Activated T-helper 17 cell treated with anti-CD3 and anti-CD28 coated beads, Interleukin-2, amount 50 U/mL, for 72 hours (primary cell): ENCODE results near the gene BNC1. TPM values are rescaled to one million over a fixed set of nuclear protein-coding genes. Genes with fewer than 3 reads are reported as not detected.
A peak's percentile ranks its signal among the peaks of the same experiment; 100 is the strongest.
"Not testable (repeated sequence)": the region's sequence is repeated elsewhere in the genome, so short reads cannot be mapped to it uniquely, and the experiment has no call there.

Source experiments
- ATAC-seq: fragments of 150-1000 bp; cut with Tn5 transposase; replicated peaks from 2 replicates; pipeline ENCODE4 v1.10.0; 2021; ENCODE audit warnings: mild to moderate bottlenecking, moderate library complexity
- H3K27ac Mint-ChIP-seq: one replicate; pipeline ENCODE4 v1.8.0; 2022; ENCODE audit warnings: mixed read lengths
- H3K27me3 Mint-ChIP-seq: one replicate; pipeline ENCODE4 v1.8.0; 2022; ENCODE audit warnings: mixed read lengths
- H3K36me3 Mint-ChIP-seq: one replicate; pipeline ENCODE4 v1.8.0; 2022; ENCODE audit warnings: low read depth, mild to moderate bottlenecking, mixed read lengths
- H3K4me1 Mint-ChIP-seq: one replicate; pipeline ENCODE4 v1.8.0; 2022; ENCODE audit warnings: mixed read lengths
- H3K4me3 Mint-ChIP-seq: one replicate; pipeline ENCODE4 v1.8.0; 2022; ENCODE audit warnings: mild to moderate bottlenecking, mixed read lengths
- H3K9me3 Mint-ChIP-seq: one replicate; pipeline ENCODE4 v1.8.0; 2022; ENCODE audit warnings: mixed read lengths
- total RNA-seq, 2 donors: library from RNA; stranded (reverse); gene quantifications; one replicate each; pipeline ENCODE4 v1.2.3, GENCODE V29; 2022

BNC1 gene
- total RNA-seq, 2 donors from 2014 or later, result not detected

DNA sequence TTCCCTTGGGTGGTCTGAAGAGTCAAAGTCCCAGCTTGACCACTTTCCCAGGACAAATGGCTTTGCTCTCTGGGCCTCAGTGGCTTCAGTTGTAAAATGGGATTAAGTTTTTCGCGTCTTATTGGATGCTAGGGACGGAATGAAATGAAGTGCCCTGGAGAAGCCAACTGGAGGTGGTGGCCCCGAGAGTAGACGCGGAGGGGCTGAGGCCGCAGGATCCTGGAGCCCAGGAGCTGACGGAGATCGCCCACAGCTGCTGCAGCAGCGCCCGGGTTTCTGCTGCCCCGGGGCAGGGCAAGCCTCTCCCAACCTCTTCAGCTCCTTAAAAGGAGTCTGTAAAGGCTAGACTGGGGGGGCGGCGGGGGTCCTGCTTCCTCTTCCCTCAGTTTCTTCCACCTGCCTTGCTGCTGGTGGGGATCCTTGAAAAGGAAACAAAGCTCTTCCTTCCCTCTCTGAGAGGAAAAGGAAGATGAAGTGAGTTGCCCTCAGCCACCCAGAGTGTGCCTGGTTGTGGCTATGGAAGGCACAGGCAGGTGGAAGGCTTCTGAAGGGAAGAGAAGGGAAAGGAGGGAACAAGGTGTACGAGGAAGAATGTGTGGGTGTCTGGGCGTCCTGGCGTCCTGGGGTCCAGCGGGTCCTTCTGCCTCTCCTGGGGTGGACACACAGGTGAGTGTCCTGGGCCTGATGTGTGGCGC is 967 bp upstream of the BNC1 start:
- ATAC-seq, result no peak
- Mint-ChIP-seq H3K4me3 (peak overlapping the region; percentile 11), H3K36me3 (peaks cover 4% of the 10 kb centered on the region), H3K9me3 (no peaks in the 10 kb centered on the region), H3K4me1 (no peaks in the 10 kb centered on the region), H3K27me3 (peaks cover 52% of the 10 kb centered on the region), H3K27ac (no peak overlapping the region)

DNA sequence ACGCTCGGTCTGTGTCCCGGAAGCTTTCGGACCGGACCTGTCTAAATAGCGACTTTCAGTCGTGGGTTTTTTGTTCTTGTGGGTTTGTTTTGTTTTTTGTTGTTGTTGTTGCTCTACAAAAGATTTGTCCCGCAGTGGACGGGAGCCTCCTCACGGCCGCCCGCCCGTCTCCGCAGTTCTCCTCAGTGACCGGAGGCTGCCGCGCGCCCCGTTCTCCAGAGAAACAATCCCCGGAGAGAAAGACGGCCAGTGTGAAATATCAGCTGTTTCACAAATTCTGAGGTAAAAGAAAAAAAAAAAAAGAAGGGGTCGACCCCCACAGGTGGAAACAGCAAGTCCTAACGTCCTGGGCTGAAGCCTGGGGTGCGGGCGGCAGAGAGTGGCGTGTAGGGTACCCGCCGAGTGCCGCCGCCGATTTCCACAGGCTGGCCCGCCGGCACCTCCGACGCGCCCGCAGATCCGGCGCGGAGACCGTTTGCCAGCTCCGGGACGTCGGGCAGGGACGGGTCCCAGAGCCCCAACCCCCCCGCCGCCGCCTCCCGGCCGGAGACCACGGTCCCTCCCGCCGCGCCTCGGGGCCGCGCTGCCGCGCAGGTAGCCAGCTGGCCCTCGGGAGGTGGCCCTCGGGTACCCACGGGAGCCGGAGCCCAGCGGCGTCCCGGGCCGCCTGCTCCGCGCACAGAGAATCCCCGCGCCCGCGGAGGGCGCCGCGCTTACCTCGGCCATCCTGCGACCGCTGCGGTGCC is 478 bp downstream of the BNC1 start:
- Mint-ChIP-seq H3K36me3 (peaks cover 4% of the 10 kb centered on the region), H3K4me3 (peak overlapping the region; percentile 46), H3K4me1 (no peaks in the 10 kb centered on the region), H3K27ac (no peak overlapping the region), H3K9me3 (no peaks in the 10 kb centered on the region), H3K27me3 (peaks cover 63% of the 10 kb centered on the region)
- ATAC-seq, result no peak

- no peaks in the 10 kb centered on the region for H3K9me3 Mint-ChIP-seq
- peaks cover 4% of the 10 kb centered on the region for H3K36me3 Mint-ChIP-seq
- H3K4me1 Mint-ChIP-seq, result no peaks in the 10 kb centered on the region
- no peak overlapping the region for H3K27ac Mint-ChIP-seq
- H3K4me3 Mint-ChIP-seq, result peak overlapping the region; percentile 46
- no peak for ATAC-seq
- peaks cover 62% of the 10 kb centered on the region for H3K27me3 Mint-ChIP-seq
These were observed 1.2 kb downstream of the BNC1 start for GRCh38 chr15:83283138-83283812.

- Mint-ChIP-seq H3K9me3 (no peaks in the 10 kb centered on the region), H3K27me3 (peaks cover 60% of the 10 kb centered on the region), H3K27ac (no peak overlapping the region), H3K4me1 (no peaks in the 10 kb centered on the region), H3K36me3 (peaks cover 4% of the 10 kb centered on the region), H3K4me3 (peak overlapping the region; percentile 33)
- no peak for ATAC-seq
These were observed 1.7 kb downstream of the BNC1 start for GRCh38 chr15:83282776-83283137.

DNA sequence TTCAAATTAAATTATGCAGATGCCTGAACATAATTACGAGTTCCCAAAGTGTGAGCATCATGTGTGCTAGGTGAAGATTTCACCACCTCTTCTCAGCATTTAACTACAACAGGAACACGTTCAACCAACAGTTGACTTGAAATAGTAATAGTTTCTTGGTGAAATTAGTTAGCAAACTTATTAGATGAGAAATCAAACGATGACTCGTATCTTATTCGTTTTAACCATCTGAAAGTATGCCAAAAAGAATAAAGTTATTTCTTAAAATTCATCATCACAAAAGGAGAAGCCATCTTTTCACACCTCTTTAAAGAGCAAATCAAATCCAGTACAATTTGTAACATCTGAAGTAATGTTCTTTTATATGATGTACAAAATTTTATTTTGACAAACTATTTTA is 2.3 kb downstream of the BNC1 start:
- no peaks in the 10 kb centered on the region for H3K9me3 Mint-ChIP-seq
- no peak for ATAC-seq
- H3K27ac Mint-ChIP-seq, result no peak overlapping the region
- peaks cover 57% of the 10 kb centered on the region for H3K27me3 Mint-ChIP-seq
- H3K4me1 Mint-ChIP-seq, result no peaks in the 10 kb centered on the region
- no peak overlapping the region for H3K4me3 Mint-ChIP-seq
- H3K36me3 Mint-ChIP-seq, result peaks cover 4% of the 10 kb centered on the region

GRCh38 chr15:83278191-83278590 is 6.3 kb downstream of the BNC1 start:
- H3K27ac Mint-ChIP-seq, result no peak overlapping the region
- H3K4me3 Mint-ChIP-seq, result no peak overlapping the region
- no peaks in the 10 kb centered on the region for H3K9me3 Mint-ChIP-seq
- H3K27me3 Mint-ChIP-seq, result peaks cover 63% of the 10 kb centered on the region
- no peaks in the 10 kb centered on the region for H3K4me1 Mint-ChIP-seq
- ATAC-seq, result no peak
- peaks cover 4% of the 10 kb centered on the region for H3K36me3 Mint-ChIP-seq

GRCh38 chr15:83276661-83277060 is 7.8 kb downstream of the BNC1 start:
- Mint-ChIP-seq H3K27me3 (peaks cover 51% of the 10 kb centered on the region), H3K4me3 (no peak overlapping the region), H3K27ac (no peak overlapping the region), H3K4me1 (no peaks in the 10 kb centered on the region), H3K9me3 (no peaks in the 10 kb centered on the region), H3K36me3 (no peaks in the 10 kb centered on the region)
- ATAC-seq, result no peak

GRCh38 chr15:83275412-83275811 is 9.1 kb downstream of the BNC1 start:
- Mint-ChIP-seq H3K27ac (no peak overlapping the region), H3K27me3 (peaks cover 44% of the 10 kb centered on the region), H3K4me1 (no peaks in the 10 kb centered on the region), H3K9me3 (no peaks in the 10 kb centered on the region), H3K4me3 (no peak overlapping the region), H3K36me3 (no peaks in the 10 kb centered on the region)
- no peak for ATAC-seq

DNA sequence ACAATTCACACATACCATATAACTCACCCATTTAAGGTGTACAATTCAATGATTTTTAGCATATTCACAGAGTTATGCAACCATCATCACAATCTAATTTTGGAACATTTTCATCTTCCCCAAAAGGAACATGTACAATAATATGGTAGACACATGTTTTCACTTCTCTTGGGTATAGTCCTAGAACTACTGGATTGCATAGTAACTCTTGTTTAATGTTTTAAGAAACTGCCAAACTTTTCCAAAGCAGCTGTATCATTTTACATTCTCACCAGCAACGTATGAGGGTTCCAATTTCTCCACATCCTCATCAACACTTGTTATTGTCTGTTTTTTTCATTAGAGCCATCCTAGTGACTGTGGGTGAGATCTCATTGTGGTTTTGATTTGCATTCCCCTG is 14.3 kb downstream of the BNC1 start:
- H3K27me3 Mint-ChIP-seq, result peaks cover 26% of the 10 kb centered on the region
- H3K4me3 Mint-ChIP-seq, result no peak overlapping the region
- ATAC-seq, result no peak
- H3K36me3 Mint-ChIP-seq, result no peaks in the 10 kb centered on the region
- H3K9me3 Mint-ChIP-seq, result peaks cover 3% of the 10 kb centered on the region
- H3K4me1 Mint-ChIP-seq, result no peaks in the 10 kb centered on the region
- no peak overlapping the region for H3K27ac Mint-ChIP-seq

GRCh38 chr15:83268147-83268546 is 16.3 kb downstream of the BNC1 start:
- Mint-ChIP-seq H3K9me3 (peaks cover 3% of the 10 kb centered on the region), H3K27ac (no peak overlapping the region), H3K4me3 (no peak overlapping the region), H3K4me1 (no peaks in the 10 kb centered on the region), H3K27me3 (peaks cover 25% of the 10 kb centered on the region), H3K36me3 (no peaks in the 10 kb centered on the region)
- no peak for ATAC-seq

DNA sequence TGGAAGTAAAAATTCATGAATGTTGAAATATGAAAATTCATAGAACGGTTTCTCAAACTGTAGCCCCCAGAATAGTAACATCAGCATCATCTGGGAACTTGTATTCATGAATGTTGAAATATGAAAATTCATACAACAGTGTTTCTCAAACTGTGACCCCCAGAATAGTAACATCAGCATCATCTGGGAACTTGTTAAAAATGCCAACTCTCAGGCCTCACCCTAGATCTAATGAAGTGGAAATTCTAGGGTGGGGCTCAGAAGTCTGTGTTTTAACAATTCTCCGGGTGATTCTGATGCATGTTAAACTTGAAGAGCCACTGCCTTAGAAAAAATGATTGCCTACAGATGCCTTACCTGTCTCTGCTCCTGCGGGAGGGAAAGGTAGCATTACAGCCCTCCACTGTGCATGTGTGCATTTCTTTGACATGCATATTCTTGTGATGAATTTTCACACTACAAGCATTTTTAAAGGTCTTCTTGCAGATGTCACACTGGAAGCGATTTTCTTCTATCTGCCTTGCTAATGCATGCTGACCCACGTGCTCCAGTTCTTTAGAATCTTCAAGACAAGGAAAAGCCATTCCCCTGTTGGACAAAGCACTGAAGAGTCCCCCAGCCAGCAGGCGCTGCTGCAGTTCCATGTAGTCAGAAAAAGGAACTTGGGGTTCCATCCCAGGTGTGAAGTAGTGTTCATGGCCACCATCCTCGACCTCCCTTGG is 21.7 kb downstream of the BNC1 start:
- Mint-ChIP-seq H3K4me1 (no peaks in the 10 kb centered on the region), H3K27ac (no peak overlapping the region), H3K9me3 (peaks cover 3% of the 10 kb centered on the region), H3K36me3 (no peaks in the 10 kb centered on the region), H3K4me3 (no peak overlapping the region), H3K27me3 (peaks cover 27% of the 10 kb centered on the region)
- no peak for ATAC-seq

DNA sequence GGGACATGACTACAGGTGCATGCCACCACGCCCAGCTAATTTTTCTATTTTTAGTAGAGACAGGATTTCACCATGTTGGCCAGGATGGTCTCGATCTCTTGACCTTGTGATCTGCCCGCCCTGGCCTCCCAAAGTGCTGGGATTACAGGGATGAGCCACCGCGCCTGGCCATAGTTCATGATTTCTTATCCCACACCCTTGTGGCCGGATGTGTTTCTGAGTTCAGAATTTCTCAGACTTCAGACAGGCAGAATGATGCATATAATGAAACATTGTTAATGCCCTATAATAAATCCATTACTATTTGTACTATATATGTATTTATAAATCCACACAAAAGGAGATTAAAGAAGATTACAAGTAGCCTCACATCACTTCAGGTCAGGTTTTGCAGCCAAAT is 22.3 kb downstream of the BNC1 start:
- H3K4me1 Mint-ChIP-seq, result not testable (repeated sequence)

GRCh38 chr15:83250781-83251180 is 33.7 kb downstream of the BNC1 start:
- H3K4me3 Mint-ChIP-seq, result no peak overlapping the region
- ATAC-seq, result no peak
- H3K27me3 Mint-ChIP-seq, result peaks cover 27% of the 10 kb centered on the region
- H3K27ac Mint-ChIP-seq, result no peak overlapping the region
- no peaks in the 10 kb centered on the region for H3K4me1 Mint-ChIP-seq
- no peaks in the 10 kb centered on the region for H3K9me3 Mint-ChIP-seq
- H3K36me3 Mint-ChIP-seq, result no peaks in the 10 kb centered on the region

More for the DNA sequence above, 22.3 kb downstream of the BNC1 start:
- H3K9me3 Mint-ChIP-seq, ATAC-seq, H3K27ac Mint-ChIP-seq, H3K4me3 Mint-ChIP-seq, H3K36me3 Mint-ChIP-seq: not testable (repeated sequence)
- H3K27me3 Mint-ChIP-seq, result peaks cover 27% of the 10 kb centered on the region

DNA sequence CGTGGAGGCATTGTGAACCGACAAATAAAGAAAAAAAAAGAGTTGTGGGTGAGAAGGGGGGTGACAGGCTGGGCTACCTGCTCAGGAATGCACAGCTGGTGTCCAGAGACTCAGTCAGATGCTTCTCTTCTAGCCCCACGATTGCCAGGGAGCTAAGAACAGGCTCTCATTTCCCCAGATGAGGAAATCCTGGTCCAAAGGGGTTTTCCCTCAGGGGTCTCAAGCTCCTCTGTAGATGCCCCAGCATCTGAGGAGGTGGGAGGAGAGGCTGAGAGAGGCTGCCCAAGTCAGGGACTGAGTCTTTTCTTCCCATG is 35.5 kb downstream of the BNC1 start:
- Mint-ChIP-seq H3K27ac (no peak overlapping the region), H3K36me3 (no peaks in the 10 kb centered on the region), H3K4me1 (no peaks in the 10 kb centered on the region), H3K27me3 (peaks cover 21% of the 10 kb centered on the region), H3K9me3 (no peaks in the 10 kb centered on the region), H3K4me3 (no peak overlapping the region)
- ATAC-seq, result no peak
